NCI-H1417 (cell line): ENCODE results near the gene AJAP1.

Experiments used
- DNase-seq, 3 experiments: peaks; one replicate each; lab custom pipeline; 2025; lab: John Stamatoyannopoulos, UW

Gene AJAP1

GRCh38 chr1:4630561-4630960 is 23.8 kb upstream of the AJAP1 start:
- DNase-seq, result no peak

DNA sequence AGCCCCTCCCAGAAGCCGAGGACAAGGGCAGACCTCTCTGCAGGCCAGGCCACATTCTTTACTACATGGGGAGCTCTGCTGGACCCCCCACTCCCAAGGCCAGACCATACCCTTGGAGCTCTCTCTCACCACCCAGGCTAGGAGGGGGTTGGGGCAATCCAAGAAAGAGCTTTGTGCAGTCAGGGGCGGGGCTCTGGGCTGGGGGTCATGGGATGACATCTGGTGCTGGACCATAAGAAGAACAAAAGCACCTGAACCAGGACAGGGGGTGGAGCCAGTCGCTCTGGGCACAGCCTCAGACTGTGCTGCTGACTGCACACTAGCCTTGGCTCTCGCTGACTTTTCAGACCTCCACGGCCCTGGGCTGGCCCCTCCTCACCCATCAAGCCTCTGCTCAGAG is 23.1 kb upstream of the AJAP1 start:
- no peak for DNase-seq

GRCh38 chr1:4633346-4633745 is 21.1 kb upstream of the AJAP1 start:
- DNase-seq, result no peak

- no peak for DNase-seq
These were observed 20.1 kb upstream of the AJAP1 start for GRCh38 chr1:4634156-4634792.

- DNase-seq, result no peak
These were observed 19.5 kb upstream of the AJAP1 start for GRCh38 chr1:4634793-4635406.

- DNase-seq, result no peak
These were observed 18.2 kb upstream of the AJAP1 start for GRCh38 chr1:4636186-4636585.

GRCh38 chr1:4636644-4637380 is 17.6 kb upstream of the AJAP1 start:
- no peak for DNase-seq

DNA sequence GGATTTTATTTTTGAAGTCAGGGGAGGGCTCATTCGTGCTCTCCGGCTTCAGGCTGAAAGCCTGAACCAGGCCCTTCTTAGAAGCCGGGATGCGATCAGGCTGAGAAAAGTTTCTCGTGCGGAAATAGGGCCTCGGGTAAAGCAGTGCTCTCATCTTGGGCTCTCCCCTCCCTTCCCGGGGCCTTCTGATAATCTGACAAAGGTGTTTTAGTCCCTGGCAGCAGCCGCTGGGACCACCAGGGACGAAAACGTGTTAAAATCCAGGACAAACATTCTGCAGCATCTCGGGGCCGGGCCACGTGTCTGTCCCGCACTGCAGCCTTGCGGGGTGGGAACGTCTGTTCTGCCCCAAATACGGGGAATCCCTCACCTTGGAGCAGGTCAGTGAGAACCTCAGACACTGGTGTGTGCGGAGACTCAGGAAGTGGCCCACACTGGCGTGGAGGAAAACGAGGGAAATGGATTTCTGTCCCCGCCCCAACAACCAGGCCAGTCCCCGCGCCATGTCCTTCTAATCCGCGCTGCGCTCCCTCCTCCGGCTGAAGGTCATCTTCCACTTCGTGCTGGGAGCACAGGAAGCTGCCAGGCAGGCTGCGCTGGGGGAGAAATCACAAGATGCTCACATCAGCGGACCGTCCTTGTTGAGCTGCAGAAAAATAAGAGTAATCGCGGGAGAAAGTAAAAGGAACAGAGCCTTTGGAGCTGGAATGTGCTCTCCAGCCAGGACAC is 16.6 kb upstream of the AJAP1 start:
- no peak for DNase-seq

DNA sequence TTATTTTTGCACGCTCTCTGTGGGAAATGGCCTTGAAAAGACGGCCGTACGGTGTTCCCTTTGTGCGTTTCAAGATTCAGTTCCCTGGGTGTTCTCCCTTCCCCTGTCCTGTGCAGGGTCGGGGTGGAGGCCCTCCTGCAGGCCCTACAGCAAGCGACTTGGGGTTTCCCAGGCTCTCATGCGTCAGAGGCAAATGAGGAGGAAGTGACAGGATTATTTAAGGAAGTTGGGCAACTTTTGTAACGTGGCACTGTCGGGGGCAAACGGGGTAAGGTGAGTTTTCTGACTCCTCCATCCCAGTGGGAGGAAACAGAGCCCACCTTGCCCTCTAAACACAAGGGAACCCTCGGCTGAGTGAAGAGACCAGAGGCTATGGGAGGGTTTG is 16.1 kb upstream of the AJAP1 start:
- DNase-seq, result no peak

- no peak for DNase-seq
These were observed 13.5 kb upstream of the AJAP1 start for GRCh38 chr1:4640931-4641330.

DNA sequence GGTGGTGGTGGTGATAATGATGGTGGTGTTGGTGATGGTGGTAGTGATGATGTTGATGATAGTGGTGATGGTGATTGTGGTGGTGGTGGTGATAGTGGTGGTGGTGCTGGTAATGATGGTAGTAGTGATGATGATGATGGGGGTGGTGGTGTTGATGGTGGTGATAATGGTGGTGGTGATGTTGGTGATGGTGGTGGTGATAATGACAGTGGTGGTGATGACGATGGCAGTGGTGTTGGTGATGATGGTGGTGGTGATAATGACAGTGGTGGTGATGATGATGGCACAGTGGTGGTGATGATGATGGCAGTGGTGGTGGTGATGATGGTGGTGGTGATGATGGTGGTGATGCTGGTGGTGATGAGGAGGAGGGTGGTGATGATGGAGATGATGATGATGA is 7.0 kb upstream of the AJAP1 start:
- DNase-seq, result no peak

- DNase-seq, result no peak
These were observed 5.8 kb upstream of the AJAP1 start for GRCh38 chr1:4648657-4649056.

DNA sequence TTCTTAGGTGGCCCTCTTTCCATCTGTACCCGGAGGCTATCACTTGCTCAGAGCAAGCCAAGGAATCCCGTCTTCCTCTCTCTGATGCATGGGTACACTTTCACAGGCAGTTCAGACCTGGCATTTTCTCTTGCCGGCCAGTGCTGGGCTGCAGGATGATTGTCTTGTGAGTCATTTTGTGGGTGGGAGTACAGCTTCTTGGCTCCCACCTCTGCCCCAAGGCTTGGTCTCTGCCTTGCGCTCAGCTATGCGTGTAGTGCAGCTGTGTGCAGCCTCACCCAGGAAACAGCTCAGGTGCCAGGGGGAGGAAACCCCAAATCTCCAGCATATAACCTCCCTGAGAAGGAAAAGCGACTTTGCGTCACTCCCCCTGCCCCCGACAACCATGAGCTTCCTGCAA is 3.9 kb upstream of the AJAP1 start:
- DNase-seq, result no peak

GRCh38 chr1:4650981-4651380 is 3.4 kb upstream of the AJAP1 start:
- peak in 1 of 3 experiments; percentile 13 for DNase-seq

DNA sequence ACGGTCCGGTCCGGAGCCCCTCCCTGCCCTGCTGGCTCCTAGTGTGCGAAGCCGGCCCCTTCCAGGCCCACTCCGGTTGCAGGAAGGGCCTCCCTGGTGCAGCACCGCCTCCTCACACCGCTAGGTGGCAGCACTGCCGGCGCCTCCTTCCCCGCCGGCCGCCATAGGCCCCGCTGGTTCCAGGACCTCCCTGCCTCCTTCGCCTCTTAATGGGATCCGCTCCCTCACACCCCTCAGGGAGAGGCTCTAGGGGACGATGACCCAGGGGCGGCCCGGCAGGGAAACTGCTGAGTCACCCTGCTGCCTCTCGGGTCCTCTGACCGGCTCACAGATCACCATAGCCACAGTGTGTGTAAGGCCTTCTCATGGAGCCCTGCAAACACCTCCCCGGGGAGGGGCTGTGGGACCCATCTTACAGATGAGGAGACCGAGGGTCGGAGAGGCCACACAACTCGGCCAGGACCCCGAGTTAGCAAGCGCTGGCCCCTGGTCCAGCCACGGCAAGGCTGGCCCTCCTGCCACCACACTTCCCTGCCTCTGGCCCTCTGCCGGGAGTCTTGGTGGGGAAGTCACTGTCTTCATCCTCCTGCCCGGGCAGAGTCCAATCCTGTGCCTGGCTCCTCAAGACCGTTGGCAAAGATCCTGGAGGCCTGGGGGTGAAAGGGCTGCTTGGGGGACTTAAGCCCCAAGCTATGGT is 1.6 kb upstream of the AJAP1 start:
- peak in 2 of 3 experiments; percentile 20 to 33 for DNase-seq

GRCh38 chr1:4653328-4653660 is 1.1 kb upstream of the AJAP1 start:
- DNase-seq, result no peak

DNA sequence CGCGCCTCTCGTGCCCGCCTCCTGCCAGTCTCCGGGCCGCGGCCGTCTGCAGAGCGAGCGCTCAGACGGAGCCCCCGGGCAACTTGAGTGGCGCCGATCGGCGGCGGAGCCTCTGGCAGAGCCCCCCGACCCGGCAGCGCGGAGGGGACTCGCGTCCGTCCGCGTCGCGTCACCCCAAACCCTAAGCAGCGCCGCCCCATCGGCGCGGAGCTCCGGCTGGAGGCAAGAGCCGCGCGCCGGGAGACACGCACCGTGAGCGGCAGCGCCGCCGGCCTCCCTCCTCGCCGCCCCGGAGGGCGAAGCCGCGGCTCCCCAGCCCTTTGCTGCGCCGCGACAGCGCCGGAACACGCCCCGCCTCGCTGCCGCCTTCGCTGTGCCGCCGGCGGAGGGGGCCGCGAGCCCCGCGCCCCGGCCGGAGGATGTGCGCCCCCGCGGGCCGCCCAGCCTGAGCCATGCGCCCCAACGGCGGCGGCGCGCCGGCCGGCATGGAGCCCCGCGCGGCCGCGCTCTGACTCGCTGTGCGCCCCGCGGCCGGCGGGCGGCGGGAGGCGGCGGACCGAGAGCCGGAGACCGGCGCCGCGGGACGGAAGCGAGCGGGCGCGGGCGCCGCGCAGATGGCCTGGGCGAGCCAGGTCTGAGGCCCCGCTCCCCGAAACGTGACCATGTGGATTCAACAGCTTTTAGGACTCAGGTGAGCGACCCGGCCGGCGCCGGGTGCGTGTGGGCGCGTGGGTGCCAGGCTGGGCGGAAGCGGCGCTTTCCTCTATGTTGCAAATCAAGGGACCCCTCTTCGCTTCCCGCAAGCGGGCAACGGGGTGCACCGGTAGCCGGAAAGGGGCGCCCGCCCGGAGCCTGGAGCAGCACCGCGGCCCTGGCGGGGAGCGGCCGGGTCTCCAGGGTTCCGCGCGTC is 610 bp downstream of the AJAP1 start:
- no peak for DNase-seq

DNA sequence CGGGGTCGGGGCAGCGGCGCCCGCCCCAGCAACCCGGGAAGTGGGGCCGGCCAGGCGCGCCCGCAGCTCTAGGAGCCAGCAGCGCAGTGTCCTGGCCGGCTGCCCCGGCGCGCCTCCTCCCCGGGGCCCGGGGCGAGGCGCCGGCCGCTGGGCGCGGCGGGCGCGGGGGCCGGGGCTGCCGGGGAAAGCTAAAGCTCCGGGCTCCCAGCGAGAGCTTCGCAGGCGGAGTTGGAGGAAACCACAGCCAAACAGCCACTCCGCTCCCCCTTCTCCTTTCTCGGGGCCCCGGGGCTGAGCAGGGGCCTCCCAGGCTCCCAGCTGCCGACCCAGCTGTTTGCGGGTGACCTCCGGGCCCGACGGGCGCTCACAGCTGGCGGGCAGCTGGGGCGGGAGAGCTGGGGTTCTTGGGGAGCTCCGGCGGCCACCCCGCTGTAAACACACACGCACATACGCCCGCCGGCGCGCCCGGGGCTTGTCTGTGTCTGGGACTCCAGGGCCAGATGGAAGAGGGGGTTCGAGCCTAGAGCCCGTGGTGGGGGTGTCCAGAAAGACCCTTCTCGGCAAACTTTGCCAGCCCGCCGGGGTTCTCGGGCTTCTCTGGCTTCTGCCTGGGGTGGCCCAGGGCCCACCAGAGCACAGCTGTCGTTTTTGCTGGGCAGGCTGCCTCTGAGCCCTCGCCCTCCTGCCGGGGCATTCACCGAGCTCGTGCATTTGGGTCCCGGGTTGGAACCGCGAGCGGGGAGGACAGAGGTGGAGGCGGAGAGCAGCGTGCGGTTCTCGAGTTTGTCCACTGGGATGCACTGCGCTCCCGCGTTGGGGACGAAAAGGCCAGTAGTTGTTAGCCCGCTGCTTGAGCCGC is 1.5 kb downstream of the AJAP1 start:
- DNase-seq, result peak in 2 of 3 experiments; percentile 8 to 47

GRCh38 chr1:4656533-4657140 is 2.2 kb downstream of the AJAP1 start:
- DNase-seq, result peak in 1 of 3 experiments; percentile 39
